Measurements from ENCODE around the gene ADAMTS18. TPM values are rescaled to one million over a fixed set of nuclear protein-coding genes. Genes with fewer than 3 reads are reported as not detected.

ADAMTS18 gene
- total RNA-seq, 6 experiments from 2014 or later, result not detected

GRCh38 chr16:77328768-77329167 is 106.1 kb downstream of the ADAMTS18 start:
- no peak for TF ChIP-seq POLR2A (IDR thresholded peaks at IDR 0.05)
- no peak for TF ChIP-seq CTCF (IDR thresholded peaks at IDR 0.05)
- Histone ChIP-seq H3K27ac (no peak overlapping the region), H3K36me3 (no peaks in the 10 kb centered on the region), H3K4me1 (no peaks in the 10 kb centered on the region), H3K27me3 (no peaks in the 10 kb centered on the region), H3K9me3 (no peaks in the 10 kb centered on the region), H3K4me3 (no peak overlapping the region)
- ATAC-seq, result no peak
- DNase-seq, result no peak
- WGBS (ENCODE audit: insufficient coverage, low coverage, low lambda C conversion rate, missing lambda C conversion rate), result 45% methylated on average over 4 of the region's 4 CpGs
- intact Hi-C loops (cut with DNase I), result no loop called here

- Histone ChIP-seq H3K9me3 (no peaks in the 10 kb centered on the region), H3K4me1 (no peaks in the 10 kb centered on the region), H3K4me3 (no peak overlapping the region), H3K27me3 (no peaks in the 10 kb centered on the region), H3K27ac (no peak overlapping the region), H3K36me3 (no peaks in the 10 kb centered on the region)
- no peak for TF ChIP-seq CTCF (IDR thresholded peaks at IDR 0.05)
- TF ChIP-seq POLR2A (IDR thresholded peaks at IDR 0.05), result no peak
- intact Hi-C loops (cut with DNase I), result no loop called here
- WGBS (ENCODE audit: insufficient coverage, low coverage, low lambda C conversion rate, missing lambda C conversion rate), result 69% methylated on average over 7 of the region's 7 CpGs
- no peak for ATAC-seq
- no peak for DNase-seq
Measured at GRCh38 chr16:77328274-77328673, 106.6 kb downstream of the ADAMTS18 start.

DNA sequence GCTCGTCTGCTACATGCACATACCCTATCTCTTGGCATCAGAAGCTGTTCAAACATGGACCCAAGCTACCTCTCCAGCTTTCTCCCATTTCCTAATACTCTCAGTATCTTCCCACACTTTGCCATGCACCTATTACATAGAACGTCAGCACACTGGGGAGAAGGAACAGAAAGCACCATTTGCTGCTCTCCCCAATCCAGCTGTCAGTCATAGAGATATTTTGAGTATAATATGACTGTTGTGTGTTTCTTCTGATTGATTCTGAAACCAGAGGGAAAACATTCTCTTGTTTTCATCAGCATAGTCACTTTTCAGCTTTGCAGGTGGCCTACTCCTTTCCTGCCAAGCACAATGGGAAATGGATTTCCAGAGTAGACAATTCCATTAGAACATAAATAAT is 107.1 kb downstream of the ADAMTS18 start:
- 29% methylated on average over 2 of the region's 2 CpGs for WGBS (ENCODE audit: insufficient coverage, low coverage, low lambda C conversion rate, missing lambda C conversion rate)
- Histone ChIP-seq H3K27me3 (no peaks in the 10 kb centered on the region), H3K4me1 (no peaks in the 10 kb centered on the region), H3K27ac (no peak overlapping the region), H3K36me3 (no peaks in the 10 kb centered on the region), H3K4me3 (no peak overlapping the region), H3K9me3 (no peaks in the 10 kb centered on the region)
- DNase-seq (no peak), ATAC-seq (no peak)
- intact Hi-C loops (cut with DNase I), result no loop called here
- TF ChIP-seq CTCF (IDR thresholded peaks at IDR 0.05), result no peak
- TF ChIP-seq POLR2A (IDR thresholded peaks at IDR 0.05), result no peak

DNA sequence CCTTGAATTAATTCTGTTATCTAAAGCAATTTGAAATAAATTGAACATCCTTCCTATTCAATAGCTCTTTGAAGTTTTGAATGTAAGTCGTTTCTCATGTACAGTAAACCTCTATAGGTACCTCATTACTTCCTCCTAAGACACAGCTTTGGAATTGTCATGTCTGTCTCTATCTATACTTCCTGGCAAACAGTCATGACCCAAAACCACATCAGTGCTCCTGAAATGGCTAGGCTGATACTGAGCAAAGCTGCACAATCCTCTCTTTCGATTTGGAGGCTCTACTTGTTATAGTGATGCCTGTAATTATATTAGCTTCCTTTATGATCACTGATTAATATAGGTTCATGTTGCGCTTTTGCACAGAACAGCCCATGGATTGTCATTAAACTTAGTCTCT is 110.1 kb downstream of the ADAMTS18 start:
- 31% methylated on average over 3 of the region's 3 CpGs for WGBS (ENCODE audit: insufficient coverage, low coverage, low lambda C conversion rate, missing lambda C conversion rate)
- intact Hi-C loops (cut with DNase I), result no loop called here
- ATAC-seq, result no peak
- H3K36me3 ChIP-seq, result no peaks in the 10 kb centered on the region
- no peak overlapping the region for H3K27ac ChIP-seq
- H3K27me3 ChIP-seq, result no peaks in the 10 kb centered on the region
- DNase-seq, result no peak
- no peaks in the 10 kb centered on the region for H3K9me3 ChIP-seq
- H3K4me1 ChIP-seq, result no peaks in the 10 kb centered on the region
- TF ChIP-seq POLR2A (IDR thresholded peaks at IDR 0.05) (no peak), CTCF (IDR thresholded peaks at IDR 0.05) (no peak)
- H3K4me3 ChIP-seq, result no peak overlapping the region

GRCh38 chr16:77323695-77324094 is 111.1 kb downstream of the ADAMTS18 start:
- Histone ChIP-seq H3K27ac (no peak overlapping the region), H3K36me3 (no peaks in the 10 kb centered on the region), H3K9me3 (no peaks in the 10 kb centered on the region), H3K27me3 (no peaks in the 10 kb centered on the region), H3K4me3 (no peak overlapping the region), H3K4me1 (no peaks in the 10 kb centered on the region)
- no peak for TF ChIP-seq POLR2A (IDR thresholded peaks at IDR 0.05)
- TF ChIP-seq CTCF (IDR thresholded peaks at IDR 0.05), result no peak
- intact Hi-C loops (cut with DNase I), result no loop called here
- no peak for DNase-seq
- ATAC-seq, result no peak
- 24% methylated on average over 2 of the region's 2 CpGs for WGBS (ENCODE audit: insufficient coverage, low coverage, low lambda C conversion rate, missing lambda C conversion rate)
